Memory B cell (primary cell): ENCODE measurements around the gene RBM38.

Source experiments
- ATAC-seq: fragments of 150-1000 bp; cut with Tn5 transposase; 2 replicates; pipeline ENCODE4 v1.10.0; 2021; ENCODE audit warnings: low read depth, mild to moderate bottlenecking, moderate library complexity
- DNase-seq, 2 donors: peaks; one replicate each; pipeline ENCODE4 v3.0.0; 2022; ENCODE audit warnings: low spot score in 2 of 2
- H3K27ac Mint-ChIP-seq: one replicate; pipeline ENCODE4 v1.8.0; 2022; ENCODE audit warnings: mild to moderate bottlenecking, moderate library complexity, mixed read lengths
- H3K27me3 Mint-ChIP-seq: one replicate; pipeline ENCODE4 v1.8.0; 2022; ENCODE audit warnings: mixed read lengths
- H3K36me3 Mint-ChIP-seq: one replicate; pipeline ENCODE4 v1.8.0; 2022; ENCODE audit warnings: mild to moderate bottlenecking, mixed read lengths
- H3K4me1 Mint-ChIP-seq: one replicate; pipeline ENCODE4 v1.8.0; 2022; ENCODE audit warnings: mixed read lengths
- H3K4me3 Mint-ChIP-seq: one replicate; pipeline ENCODE4 v1.8.0; 2022; ENCODE audit warnings: mild to moderate bottlenecking, moderate library complexity, mixed read lengths
- H3K9me3 Mint-ChIP-seq: one replicate; pipeline ENCODE4 v1.8.0; 2022; ENCODE audit warnings: mixed read lengths

Gene RBM38

DNA sequence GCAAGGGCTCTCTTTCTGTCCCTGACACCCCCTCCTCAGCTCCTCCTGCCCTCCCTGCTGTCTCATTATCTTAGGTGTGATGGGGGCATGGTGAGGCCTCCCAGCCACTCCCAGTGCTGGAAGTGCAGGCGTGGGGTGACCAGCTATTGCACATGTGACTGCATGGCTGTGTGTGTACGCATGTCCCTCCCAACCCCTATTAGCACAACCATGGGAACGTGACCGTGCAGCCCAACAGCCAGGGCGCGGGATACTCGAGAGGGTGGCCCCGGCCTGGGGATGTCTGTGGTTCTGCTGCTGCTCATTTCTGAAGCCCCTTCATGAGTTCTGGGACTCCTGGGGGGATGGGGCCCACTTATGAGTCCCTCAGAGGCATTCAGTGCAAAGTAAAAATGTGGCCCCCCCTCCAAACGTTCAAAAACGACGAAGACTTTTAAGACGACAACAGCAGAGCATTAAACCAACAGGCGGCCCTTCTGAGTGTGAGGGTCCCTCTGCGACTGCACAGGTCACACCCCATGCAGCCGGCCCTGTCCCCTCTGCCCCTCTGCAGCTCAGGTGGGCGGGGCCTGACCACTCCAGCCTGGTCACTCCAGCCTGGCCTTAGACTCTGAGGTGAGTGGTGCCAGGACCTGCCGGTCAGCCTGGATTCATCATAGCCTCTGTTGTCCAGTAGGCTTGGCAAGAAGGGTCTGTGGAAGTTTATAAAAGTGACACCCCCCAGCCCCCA, 51.1 kb downstream of the RBM38 start:
- ATAC-seq, result no peak

DNA sequence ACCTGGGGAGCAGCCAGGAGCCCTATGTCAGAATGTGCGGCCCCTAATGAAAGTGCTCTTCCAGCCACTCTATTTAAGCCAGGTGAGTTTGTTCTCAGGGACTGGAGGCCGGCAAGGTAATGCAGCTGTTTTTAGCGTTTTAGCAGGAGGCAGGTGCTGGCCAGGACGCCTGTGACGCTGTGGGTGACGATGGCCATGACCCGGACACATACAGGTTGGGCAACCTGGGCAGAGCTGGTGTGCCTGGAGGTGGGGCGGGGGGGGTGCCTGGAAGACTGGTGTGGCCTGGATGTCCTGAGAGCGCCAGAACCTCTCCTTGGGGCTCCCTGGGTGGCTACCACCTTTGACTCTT, 51.7 kb downstream of the RBM38 start:
- ATAC-seq (no peak), DNase-seq (no peak)
- H3K27me3 Mint-ChIP-seq, result peaks cover 1% of the 10 kb centered on the region
- H3K27ac Mint-ChIP-seq, result no peak overlapping the region
- H3K4me3 Mint-ChIP-seq, result no peak overlapping the region
- H3K4me1 Mint-ChIP-seq, result peaks cover 12% of the 10 kb centered on the region
- peaks cover 1% of the 10 kb centered on the region for H3K36me3 Mint-ChIP-seq
- H3K9me3 Mint-ChIP-seq, result no peaks in the 10 kb centered on the region

More for the DNA sequence above, 51.1 kb downstream of the RBM38 start:
- Mint-ChIP-seq H3K4me3 (no peak overlapping the region), H3K9me3 (no peaks in the 10 kb centered on the region), H3K36me3 (peaks cover 1% of the 10 kb centered on the region), H3K4me1 (peaks cover 12% of the 10 kb centered on the region), H3K27ac (no peak overlapping the region), H3K27me3 (peaks cover 1% of the 10 kb centered on the region)
- no peak for DNase-seq

DNA sequence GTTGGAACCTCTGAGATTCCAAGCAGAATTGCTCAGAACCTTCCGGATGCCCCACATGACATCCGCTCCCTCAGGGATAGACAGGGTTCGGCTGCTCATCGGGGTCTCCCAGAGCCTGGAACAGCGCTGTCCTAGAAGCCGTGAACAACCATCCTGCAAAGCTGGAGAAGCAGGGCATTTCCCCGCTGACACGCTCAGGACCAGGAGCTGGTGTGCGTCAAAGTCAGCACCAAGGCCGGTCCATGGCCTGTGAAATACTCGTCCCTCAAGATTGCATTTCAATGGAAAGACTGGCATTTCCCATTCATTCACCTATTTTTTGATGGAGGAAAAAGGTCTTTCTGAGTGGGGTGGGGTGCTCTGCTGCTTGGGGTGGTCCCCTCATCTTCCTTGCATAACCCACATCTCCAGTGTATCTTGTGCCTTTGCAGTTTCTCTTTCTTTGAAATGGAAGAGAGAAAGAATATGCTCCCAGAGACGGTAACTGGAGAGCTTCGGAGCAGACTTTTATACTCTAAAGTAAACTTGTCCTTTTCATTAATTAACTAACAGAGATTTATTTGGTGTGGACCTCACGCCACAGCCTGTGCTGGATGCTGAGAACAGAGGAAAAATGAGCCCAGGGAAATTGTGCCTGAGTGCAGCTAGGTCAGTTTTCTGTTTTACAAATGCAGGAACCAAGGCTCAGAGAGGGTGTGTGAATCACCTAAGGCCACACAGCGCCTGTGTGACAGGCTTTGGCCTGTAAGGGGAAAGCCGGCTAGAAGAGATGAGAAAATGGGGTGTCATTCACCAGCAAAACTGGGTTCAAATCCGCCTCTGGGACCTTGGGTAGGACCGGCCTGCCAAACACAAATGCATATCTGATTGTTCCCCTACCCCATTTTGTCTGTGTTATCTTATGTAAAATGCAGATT, 52.4 kb downstream of the RBM38 start:
- ATAC-seq (no peak), DNase-seq (no peak)
- H3K27ac Mint-ChIP-seq, result no peak overlapping the region
- H3K27me3 Mint-ChIP-seq, result peaks cover 1% of the 10 kb centered on the region
- H3K4me3 Mint-ChIP-seq, result no peak overlapping the region
- peaks cover 1% of the 10 kb centered on the region for H3K36me3 Mint-ChIP-seq
- no peaks in the 10 kb centered on the region for H3K9me3 Mint-ChIP-seq
- H3K4me1 Mint-ChIP-seq, result peaks cover 15% of the 10 kb centered on the region

DNA sequence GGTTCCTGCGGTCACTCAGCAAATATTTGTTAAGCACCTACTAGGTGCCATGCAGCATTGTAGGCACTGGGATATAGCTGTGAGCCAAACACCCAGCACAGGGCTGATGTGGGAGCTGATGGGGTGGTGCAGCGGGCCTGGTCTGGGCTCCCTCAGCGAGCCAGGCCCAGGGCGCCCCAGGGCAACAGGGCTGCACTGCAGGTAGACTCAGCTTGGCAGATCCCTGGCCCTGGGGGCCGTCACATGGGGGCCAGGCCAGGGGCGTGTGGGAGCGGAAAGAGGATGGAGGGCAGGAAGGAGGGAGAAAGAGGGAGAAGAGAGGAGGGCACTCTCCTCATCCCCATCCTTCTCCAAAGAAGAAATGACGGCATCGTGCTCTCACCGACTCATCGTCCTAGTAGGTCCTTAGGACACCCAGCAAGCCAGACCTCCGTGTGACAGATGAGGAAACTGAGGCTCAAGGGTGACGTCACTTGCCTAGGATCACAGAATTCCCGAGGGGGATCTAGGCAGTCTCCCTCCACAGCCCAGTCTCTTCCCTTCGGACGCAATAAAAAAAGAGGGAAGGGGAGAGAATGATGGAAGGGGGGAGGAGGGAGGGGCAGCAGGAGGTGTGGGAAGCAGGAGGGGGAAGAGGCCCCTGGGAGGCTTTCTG, 53.3 kb downstream of the RBM38 start:
- Mint-ChIP-seq H3K4me3 (no peak overlapping the region), H3K27ac (peak overlapping the region; percentile 41), H3K9me3 (no peaks in the 10 kb centered on the region), H3K36me3 (peaks cover 1% of the 10 kb centered on the region), H3K4me1 (peaks cover 22% of the 10 kb centered on the region), H3K27me3 (peaks cover 1% of the 10 kb centered on the region)
- DNase-seq, result no peak
- no peak for ATAC-seq

DNA sequence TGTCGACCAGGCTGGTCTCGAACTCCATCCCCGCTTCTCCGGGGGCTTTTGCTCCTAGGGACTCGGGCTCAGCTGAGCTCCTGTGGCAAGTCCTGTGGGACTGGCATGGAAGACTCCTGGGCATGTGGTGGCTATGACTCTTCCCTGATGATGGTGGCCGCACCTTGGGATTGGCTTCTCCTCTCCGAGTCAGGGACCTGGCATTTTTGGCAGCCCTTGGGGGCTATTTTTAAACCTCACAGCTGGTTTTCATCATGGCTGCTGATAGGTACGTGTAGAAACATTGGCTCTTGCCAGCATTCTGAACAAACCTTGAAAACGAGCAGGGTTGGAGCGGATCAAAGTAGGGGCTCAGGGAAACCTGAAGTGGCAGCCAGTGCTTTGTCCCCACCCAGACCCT, 54.1 kb downstream of the RBM38 start:
- H3K4me1 Mint-ChIP-seq, result peaks cover 25% of the 10 kb centered on the region
- H3K36me3 Mint-ChIP-seq, result peaks cover 1% of the 10 kb centered on the region
- H3K4me3 Mint-ChIP-seq, result no peak overlapping the region
- H3K9me3 Mint-ChIP-seq, result no peaks in the 10 kb centered on the region
- DNase-seq, result no peak
- peaks cover 1% of the 10 kb centered on the region for H3K27me3 Mint-ChIP-seq
- ATAC-seq, result no peak
- H3K27ac Mint-ChIP-seq, result no peak overlapping the region

DNA sequence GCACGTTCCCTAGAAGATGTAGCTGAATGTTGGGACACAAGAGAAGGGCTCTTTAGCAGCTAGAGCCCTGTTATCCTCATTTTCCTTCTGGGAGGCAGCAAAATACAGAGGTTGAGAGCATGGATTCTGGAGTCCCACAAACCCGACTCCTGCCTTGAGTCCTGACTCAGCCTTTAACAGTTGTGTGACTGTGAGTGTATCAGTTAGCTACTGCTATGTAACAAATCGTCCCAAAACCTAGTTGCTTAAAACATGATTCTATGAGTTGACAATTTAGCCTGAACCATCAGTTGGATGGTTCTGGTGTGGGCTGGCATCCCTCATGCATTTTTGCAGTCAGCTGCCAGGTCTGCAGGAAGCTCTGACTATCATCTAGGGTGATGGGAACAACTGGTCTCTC, 54.6 kb downstream of the RBM38 start:
- Mint-ChIP-seq H3K27me3 (peaks cover 1% of the 10 kb centered on the region), H3K4me3 (no peak overlapping the region), H3K4me1 (peaks cover 29% of the 10 kb centered on the region), H3K36me3 (peaks cover 1% of the 10 kb centered on the region), H3K27ac (no peak overlapping the region), H3K9me3 (no peaks in the 10 kb centered on the region)
- ATAC-seq (no peak), DNase-seq (no peak)

DNA sequence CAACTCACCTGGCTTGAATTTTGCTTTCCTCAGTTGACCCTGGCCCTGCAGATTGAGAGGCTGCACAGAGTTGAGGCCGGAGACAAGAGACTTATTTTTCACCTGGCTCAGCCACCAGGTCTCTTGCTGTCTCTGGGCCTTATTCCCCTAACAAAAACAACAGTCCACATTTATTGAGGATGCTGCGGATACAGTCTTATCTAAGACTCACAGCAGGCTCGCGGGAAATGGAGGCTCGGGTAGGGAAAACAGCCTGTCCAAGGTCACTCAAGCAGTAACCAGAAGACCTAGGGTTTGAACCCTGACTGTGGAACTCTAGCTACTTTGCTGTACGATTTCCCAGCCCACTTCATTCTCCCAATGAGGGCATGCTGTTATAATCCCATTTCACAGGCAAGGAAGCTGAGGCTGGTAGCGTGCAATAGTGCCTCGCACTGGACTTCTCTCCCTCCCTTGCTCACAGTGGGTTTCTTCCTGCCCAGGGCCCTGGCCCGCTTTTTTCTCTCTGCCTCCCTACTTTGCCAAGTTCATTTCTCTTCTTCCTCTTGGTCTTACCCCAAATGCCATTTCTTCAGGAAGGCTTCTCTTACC, 57.7 kb downstream of the RBM38 start:
- Mint-ChIP-seq H3K27ac (no peak overlapping the region), H3K27me3 (peaks cover 1% of the 10 kb centered on the region), H3K9me3 (no peaks in the 10 kb centered on the region), H3K4me3 (no peak overlapping the region), H3K36me3 (peaks cover 1% of the 10 kb centered on the region), H3K4me1 (peaks cover 50% of the 10 kb centered on the region)
- DNase-seq (no peak), ATAC-seq (no peak)

DNA sequence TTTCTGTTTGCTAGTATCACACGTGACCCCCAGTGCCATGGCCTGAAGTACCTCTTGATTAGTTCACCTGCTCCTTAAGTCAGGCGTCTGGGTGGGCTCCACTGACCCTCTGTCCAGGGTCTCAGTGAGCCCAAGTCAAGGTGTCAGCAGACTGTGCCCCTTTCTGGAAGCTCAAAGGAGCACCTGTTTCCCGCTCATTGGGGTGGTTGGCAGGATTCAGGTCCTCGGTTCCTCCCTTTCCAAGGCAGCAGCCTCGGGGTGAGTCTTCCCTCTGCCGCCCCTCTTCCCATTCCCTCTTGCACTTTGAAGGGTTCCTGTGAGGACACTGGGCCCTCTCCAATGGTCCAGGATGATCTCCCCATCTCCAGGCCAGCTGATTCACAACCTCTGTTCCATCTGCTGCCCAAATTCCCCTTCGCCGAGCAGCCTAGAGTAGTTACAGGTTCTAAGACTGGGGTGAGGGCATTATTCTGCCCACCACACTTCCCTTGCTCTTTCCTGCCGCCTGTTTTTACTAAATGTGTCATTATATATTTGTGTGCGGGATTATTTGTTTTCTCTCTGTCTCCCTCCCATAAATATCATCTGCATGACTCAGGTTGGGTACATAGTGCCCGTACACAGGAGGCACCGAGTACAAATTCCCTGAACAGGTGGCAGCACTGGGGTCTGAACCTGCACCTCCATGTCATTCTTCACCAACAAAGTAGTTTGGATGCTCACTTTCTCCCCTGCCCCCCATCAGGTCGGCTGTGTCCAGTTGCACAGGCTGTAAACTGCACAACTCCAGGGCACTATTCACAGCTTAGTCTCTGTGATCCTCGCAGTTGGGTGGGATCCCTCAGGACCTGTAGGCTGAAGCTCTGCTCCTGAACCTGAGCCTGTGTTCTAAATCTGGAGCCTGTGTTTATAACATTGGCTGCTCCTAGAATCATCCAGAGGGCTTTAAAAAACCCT, 58.5 kb downstream of the RBM38 start:
- ATAC-seq, result no peak
- Mint-ChIP-seq H3K36me3 (peaks cover 1% of the 10 kb centered on the region), H3K9me3 (no peaks in the 10 kb centered on the region), H3K27ac (no peak overlapping the region), H3K4me1 (peaks cover 55% of the 10 kb centered on the region), H3K4me3 (peak overlapping the region; percentile 32), H3K27me3 (peaks cover 1% of the 10 kb centered on the region)
- no peak for DNase-seq

DNA sequence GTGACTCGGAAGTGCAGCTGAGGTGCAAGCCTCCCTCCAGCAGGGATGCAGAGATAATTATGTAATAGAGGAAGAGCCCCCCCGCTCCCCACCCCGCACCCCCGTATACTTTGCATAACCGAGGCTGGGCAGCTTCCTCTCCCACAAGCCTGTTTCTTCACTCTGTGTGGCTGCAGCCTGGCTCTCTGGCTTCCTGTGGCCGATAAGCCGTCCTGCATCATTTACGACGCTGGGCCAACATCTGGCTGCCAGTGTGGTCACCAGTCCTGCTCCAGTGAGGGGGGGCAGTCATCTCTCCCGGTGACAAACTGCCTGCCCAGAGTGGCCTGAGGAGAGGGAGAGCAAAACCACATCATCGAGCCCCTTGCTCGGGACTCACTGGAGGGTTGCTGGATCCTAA, 59.2 kb downstream of the RBM38 start:
- Mint-ChIP-seq H3K4me1 (peaks cover 60% of the 10 kb centered on the region), H3K9me3 (no peaks in the 10 kb centered on the region), H3K27me3 (peaks cover under 1% of the 10 kb centered on the region), H3K4me3 (peak overlapping the region; percentile 77), H3K27ac (peak overlapping the region; percentile 19), H3K36me3 (peaks cover under 1% of the 10 kb centered on the region)
- DNase-seq, result peak; percentile 46 to 48
- ATAC-seq, result peak; percentile 92

DNA sequence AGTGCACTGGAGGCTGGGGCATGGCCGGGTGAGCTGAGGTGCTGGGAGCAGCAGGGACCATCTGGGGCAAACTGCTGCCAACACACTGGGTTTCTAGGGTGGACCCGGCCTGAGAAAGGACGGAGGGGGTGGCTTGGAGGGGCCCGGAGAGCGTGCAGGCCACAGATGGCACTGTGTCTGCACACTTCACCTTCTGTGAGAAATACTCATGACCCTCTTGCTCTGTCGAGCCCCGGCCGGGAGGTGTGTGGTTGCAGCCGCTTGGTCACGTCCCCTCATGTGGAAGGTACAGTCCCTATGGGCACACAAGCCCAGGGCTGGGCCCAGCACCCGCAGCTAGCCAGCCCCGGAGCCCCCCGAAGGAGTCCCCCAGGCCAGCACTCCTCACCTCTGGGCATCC, 59.7 kb downstream of the RBM38 start:
- peak overlapping the region; percentile 19 for H3K27ac Mint-ChIP-seq
- peaks cover 62% of the 10 kb centered on the region for H3K4me1 Mint-ChIP-seq
- ATAC-seq, result peak; percentile 21
- no peaks in the 10 kb centered on the region for H3K9me3 Mint-ChIP-seq
- peak in 1 of 2 donors; percentile 19 for DNase-seq
- H3K4me3 Mint-ChIP-seq, result peak overlapping the region; percentile 77
- H3K27me3 Mint-ChIP-seq, result no peaks in the 10 kb centered on the region
- H3K36me3 Mint-ChIP-seq, result no peaks in the 10 kb centered on the region

DNA sequence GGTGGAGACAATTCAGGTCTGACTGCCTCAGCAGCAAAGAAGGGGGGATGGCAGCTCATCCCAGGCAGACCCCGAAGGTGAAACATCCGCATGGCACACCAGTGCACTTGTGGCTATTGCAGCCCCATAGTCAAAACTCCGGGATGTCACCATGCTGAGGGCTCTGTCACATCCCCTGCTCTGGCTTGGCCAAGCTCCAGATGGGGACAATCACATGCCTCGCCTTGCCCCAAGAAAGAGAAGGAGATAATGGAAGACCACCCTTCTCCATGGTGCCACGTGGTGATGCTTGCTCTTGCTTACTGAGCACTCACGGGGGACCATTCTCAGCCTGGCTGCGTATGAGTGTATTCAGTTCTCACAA, 60.2 kb downstream of the RBM38 start:
- ATAC-seq, result no peak
- peaks cover 64% of the 10 kb centered on the region for H3K4me1 Mint-ChIP-seq
- no peak overlapping the region for H3K27ac Mint-ChIP-seq
- no peaks in the 10 kb centered on the region for H3K9me3 Mint-ChIP-seq
- peak overlapping the region; percentile 58 for H3K4me3 Mint-ChIP-seq
- H3K27me3 Mint-ChIP-seq, result no peaks in the 10 kb centered on the region
- DNase-seq, result no peak
- no peaks in the 10 kb centered on the region for H3K36me3 Mint-ChIP-seq

DNA sequence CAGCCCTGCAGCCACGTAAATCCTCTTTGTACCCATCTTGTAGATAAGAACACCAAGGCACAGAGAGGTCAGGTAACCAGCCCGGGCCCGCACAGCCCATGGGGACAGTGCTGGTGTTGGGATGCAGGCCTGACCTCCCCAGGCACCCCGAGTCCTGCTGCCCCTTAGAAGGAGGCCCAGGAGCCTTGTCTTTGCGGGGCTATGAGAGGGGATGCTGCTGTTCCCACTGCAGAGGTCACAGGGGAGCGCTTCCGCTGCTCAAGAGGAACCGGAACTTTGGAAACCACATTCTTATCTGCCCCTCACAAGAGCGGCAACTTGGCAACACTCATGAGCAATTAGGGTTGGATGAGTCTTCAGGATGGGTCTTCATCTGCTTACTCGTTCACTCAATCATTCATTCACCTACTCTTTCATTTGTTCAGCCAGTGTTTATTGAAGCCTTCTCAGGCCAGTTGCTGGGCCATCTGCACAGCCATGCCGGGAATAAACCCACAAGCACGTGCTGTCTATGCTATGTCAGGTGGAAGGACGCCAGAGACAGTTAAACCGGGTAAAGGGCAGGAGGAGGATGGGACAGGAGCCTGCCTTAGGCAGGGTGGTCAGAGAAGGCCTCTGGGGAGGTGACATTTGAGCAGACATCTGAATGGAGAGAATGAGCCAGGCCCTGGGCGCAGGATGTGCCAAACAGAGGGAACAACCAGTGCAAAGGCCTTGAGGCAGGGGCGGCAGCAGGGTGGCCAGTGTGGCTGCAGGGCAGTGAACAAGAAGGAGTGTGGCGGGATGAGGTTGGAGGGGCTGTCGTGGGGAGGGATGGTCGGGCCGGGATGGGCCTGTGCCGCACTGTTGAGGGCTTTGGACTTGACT, 60.8 kb downstream of the RBM38 start:
- Mint-ChIP-seq H3K36me3 (no peaks in the 10 kb centered on the region), H3K4me1 (peaks cover 61% of the 10 kb centered on the region), H3K4me3 (peak overlapping the region; percentile 58), H3K27ac (no peak overlapping the region), H3K27me3 (no peaks in the 10 kb centered on the region), H3K9me3 (no peaks in the 10 kb centered on the region)
- DNase-seq, result no peak
- ATAC-seq, result peak; percentile 53
